GM12875 (cell line): ENCODE results near the gene FBLIM1.
"Not testable (repeated sequence)": the region's sequence is repeated elsewhere in the genome, so short reads cannot be mapped to it uniquely, and the experiment has no call there.

Experiments
- H3K4me3 ChIP-seq: one replicate; pipeline ENCODE4 v1.5.1; 2011; ENCODE audit warnings: low read depth, low read length, control low read depth
- TF ChIP-seq, protein P1 (sequence below): IDR thresholded peaks from 2 replicates; pipeline ENCODE4 v1.5.1; 2011; ENCODE audit warnings: low read depth, mild to moderate bottlenecking, control low read depth, inconsistent platforms, low read length, moderate library complexity, borderline replicate concordance; ENCODE audit not compliant: insufficient read depth

FBLIM1 gene

DNA sequence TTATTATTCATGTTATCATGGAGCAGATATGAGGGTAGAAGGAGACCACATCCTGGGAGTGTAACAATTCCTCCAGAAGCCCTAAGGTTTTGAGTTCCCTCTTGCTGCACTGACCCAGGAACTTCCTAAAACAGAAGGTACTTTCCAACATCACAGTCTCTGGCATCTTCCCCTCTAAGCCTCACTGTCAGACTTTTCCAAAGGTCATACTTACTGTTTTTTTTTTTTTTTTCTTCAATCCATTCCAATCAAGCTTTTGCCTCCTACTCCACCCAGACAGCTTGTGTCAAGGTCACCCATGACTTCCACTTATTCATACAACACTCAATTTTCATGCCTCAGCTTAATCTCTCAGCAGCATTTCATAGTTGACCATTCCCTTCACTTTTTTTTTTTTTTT is 67.2 kb downstream of the FBLIM1 start:
- H3K4me3 ChIP-seq = no peak overlapping the region
- TF ChIP-seq, protein P1, sequence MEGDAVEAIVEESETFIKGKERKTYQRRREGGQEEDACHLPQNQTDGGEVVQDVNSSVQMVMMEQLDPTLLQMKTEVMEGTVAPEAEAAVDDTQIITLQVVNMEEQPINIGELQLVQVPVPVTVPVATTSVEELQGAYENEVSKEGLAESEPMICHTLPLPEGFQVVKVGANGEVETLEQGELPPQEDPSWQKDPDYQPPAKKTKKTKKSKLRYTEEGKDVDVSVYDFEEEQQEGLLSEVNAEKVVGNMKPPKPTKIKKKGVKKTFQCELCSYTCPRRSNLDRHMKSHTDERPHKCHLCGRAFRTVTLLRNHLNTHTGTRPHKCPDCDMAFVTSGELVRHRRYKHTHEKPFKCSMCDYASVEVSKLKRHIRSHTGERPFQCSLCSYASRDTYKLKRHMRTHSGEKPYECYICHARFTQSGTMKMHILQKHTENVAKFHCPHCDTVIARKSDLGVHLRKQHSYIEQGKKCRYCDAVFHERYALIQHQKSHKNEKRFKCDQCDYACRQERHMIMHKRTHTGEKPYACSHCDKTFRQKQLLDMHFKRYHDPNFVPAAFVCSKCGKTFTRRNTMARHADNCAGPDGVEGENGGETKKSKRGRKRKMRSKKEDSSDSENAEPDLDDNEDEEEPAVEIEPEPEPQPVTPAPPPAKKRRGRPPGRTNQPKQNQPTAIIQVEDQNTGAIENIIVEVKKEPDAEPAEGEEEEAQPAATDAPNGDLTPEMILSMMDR = no peak

DNA sequence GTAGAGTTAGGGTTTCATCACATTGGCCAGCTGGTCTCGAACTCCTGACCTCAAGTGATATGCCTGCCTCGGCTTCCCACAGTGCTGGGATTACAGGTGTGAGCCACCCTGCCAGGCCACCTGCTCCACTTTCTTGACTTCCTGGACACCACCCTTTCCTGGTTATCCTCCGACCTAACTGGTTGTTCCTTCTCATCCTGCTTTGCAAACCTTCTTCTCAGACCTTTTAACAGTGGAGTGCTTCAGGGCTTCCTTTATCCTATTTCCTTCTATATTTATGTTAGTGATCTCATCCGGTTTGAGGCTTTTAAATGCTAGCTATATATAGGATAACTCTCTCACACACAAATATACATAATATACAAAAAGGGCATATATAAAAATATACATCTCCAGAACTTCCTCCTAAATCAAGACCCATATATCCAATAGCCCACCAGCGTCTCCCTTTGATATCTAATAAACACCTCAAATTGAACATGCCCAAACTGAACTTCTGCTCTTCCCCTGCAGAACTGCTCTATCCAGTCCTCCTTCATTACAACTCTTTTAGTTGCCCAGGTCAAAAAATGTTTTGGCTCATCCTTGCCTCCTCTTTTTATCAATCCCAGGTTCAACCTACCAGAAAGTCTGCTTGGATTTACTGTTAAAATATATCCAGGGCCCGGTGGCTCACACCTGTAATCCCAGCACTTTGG is 68.4 kb downstream of the FBLIM1 start:
- TF ChIP-seq, protein P1 = no peak
- H3K4me3 ChIP-seq = no peak overlapping the region

DNA sequence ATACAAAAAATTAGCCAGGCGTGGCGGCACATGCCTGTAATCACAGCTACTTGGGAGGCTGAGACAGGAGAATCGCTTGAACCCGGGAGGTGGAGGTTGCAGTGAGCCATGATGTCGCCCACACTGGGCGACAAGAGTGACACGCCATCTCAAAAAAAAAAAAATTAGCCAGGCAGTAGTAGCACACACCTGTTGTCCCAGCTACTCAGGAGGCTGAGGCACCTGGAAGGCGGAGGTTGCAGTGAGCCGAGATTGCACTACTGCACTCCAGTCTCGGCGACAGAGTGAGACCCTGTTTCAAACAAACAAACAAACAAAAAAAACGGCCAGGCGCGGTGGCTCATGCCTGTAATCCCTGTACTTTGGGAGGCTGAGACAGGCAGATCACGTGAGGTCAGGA is 69.0 kb downstream of the FBLIM1 start:
- not testable (repeated sequence) for H3K4me3 ChIP-seq

DNA sequence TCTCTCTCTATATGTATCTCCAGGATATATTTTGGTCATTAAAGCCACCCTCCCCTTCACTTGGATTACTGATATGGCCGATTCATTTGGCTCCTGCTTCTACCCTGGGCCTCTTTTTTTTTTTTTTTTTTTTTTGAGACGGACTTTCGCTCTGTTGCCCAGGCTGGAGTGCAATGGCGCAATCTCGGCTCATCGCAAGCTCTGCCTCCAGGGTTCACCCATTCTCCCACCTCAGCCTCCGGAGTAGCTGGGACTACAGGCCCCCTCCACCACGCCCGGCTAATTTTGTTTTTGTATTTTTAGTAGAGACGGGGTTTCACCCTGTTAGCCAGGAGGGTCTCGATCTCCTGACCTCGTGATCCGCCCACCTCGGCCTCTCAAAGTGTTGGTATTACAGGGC is 70.3 kb downstream of the FBLIM1 start:
- not testable (repeated sequence) for H3K4me3 ChIP-seq

DNA sequence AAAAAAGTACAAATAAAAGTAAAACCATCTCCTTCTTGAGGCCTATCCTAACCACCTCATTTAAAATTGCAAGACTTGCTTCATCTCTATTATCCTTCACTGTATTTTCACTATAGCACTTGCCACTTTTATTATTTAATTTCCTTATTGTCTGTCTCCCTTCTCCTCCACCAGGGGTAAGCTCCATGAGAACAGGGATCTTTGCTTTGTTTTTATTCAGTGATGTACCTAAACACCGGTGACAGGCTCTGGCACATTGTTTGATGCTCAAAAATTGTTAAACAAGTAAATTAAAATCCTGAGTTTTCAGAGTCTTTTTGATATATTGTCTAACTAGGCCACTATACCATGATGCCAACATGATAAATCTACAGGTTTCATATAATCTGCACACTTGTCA is 71.7 kb downstream of the FBLIM1 start:
- H3K4me3 ChIP-seq = no peak overlapping the region

DNA sequence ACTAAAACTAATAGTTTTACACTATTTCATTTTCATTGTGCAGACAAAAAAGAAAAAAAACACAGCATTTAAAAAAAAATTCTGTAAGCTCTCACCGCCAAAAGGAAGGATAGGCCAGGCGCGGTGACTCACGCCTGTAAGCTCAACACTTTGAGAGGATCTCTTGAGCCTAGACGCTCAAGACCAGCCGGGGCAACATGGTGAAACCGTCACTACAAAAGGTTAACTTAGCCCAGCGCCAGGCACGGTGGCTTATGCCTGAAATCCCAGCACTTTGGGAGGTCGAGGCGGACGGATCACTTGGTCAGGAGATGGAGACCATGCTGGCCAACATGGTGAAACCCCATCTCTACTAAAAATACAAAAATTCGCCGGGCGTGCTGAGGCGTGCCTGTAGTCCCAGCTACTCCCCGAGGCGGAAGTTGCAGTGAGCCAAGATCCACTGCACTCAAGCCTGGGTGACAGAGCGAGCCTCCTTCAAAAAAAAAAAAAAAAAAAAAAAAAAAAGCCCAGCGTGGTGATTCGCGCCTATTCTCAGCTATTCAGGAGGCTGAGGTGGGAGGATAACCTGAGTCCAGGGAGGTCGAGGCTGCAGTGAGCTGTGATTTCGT is 74.6 kb downstream of the FBLIM1 start:
- TF ChIP-seq, protein P1 = no peak
- peak overlapping the region; percentile 83 for H3K4me3 ChIP-seq

More for the DNA sequence above, 71.7 kb downstream of the FBLIM1 start:
- TF ChIP-seq, protein P1 = no peak

DNA sequence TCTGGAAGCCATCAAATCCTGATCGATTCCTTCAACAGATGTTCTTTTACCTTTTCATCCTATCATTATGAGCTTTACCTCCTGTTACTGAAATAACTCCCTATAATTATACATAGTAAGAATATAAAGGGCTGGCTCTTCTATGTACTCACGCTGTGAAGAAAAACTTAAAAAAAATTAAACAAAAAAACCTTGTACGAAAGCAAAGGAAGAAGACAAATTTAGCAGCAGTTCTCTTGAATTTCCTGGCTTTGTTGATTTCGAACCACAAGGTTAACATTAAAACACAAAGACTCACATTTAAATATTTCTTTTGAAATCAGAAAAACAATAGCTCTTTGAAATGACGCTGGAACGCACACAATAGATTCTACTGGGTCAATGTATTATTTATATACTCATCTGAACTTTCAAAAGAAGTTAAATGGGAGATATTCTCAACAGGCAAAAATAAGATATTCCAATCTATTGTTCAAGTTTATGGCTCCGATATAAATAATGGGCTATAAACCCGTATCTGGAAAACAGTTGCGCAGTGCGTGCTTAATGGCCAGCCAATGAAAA is 75.3 kb downstream of the FBLIM1 start:
- TF ChIP-seq, protein P1 = no peak

More for the DNA sequence above, 75.3 kb downstream of the FBLIM1 start:
- H3K4me3 ChIP-seq = peak overlapping the region; percentile 83
